Upper lobe of left lung (tissue), 6 donors: ENCODE data around the gene DVL3. TPM values are rescaled to one million over a fixed set of nuclear protein-coding genes. Genes with fewer than 3 reads are reported as not detected.

Experiments
- ATAC-seq, 2 donors: fragments of 200-7000 bp; cut with Tn5 transposase; one replicate each; pipeline ENCODE4 v1.9.1; 2022; ENCODE audit warnings: mild to moderate bottlenecking in 2 of 2, moderate library complexity in 2 of 2; ENCODE audit not compliant: low FRiP score in 2 of 2
- DNase-seq, 2 donors: peaks; one replicate each; pipeline ENCODE4 v3.0.0-alpha.2; 2019 to 2020
- H3K27ac ChIP-seq, 4 donors: fragments of 200-600 bp; sonication (generic); one replicate each; pipeline ENCODE4 v1.5.1; 2016 to 2019
- H3K27me3 ChIP-seq, 4 donors: fragments of 200-600 bp; sonication (generic); one replicate each; pipeline ENCODE4 v1.5.1; 2017 to 2019
- H3K36me3 ChIP-seq, 4 donors: fragments of 200-600 bp; sonication (generic); one replicate each; pipeline ENCODE4 v1.5.1; 2016 to 2019
- H3K4me1 ChIP-seq, 4 donors: fragments of 200-600 bp; sonication (generic); one replicate each; pipeline ENCODE4 v1.5.1; 2018 to 2019
- H3K4me3 ChIP-seq, 4 donors: fragments of 200-600 bp; sonication (generic); one replicate each; pipeline ENCODE4 v1.5.1; 2017 to 2019; ENCODE audit warnings: mild to moderate bottlenecking in 2 of 4, moderate library complexity in 1 of 4
- H3K9me3 ChIP-seq, 4 donors: fragments of 200-600 bp; sonication (generic); one replicate each; pipeline ENCODE4 v1.5.1; 2018 to 2019
- CTCF ChIP-seq, 6 experiments: fragments of 450-650 bp in 4 of 6; fragments of 200-600 bp in 2 of 6; sonication (generic) in 2 of 6; IDR thresholded peaks; one replicate each; pipeline ENCODE4 v1.5.1; 2016 to 2019; ENCODE audit warnings: antibody characterized with exemption in 6 of 6
- EP300 ChIP-seq, 4 donors: sonication (generic); formaldehyde crosslinking; IDR thresholded peaks; one replicate each; pipeline ENCODE4 v1.5.1; 2017; ENCODE audit warnings: antibody characterized with exemption in 4 of 4, control low read depth in 2 of 4
- POLR2A ChIP-seq, 4 donors: fragments of 450-650 bp; IDR thresholded peaks; one replicate each; pipeline ENCODE4 v1.5.1; 2016 to 2017; ENCODE audit warnings: antibody characterized with exemption in 4 of 4, mild to moderate bottlenecking in 2 of 4
- POLR2AphosphoS5 ChIP-seq, 2 donors: sonication (generic); formaldehyde crosslinking; IDR thresholded peaks; one replicate each; pipeline ENCODE4 v1.5.1; 2017; ENCODE audit warnings: antibody characterized with exemption in 2 of 2
- whole genome bisulfite sequencing, 2 donors: methylation state at CpG; one replicate each; pipeline ENCODE4 v1.1.5; 2017 to 2018; 5-methylcytosine and 5-hydroxymethylcytosine counted together
- total RNA-seq, 6 donors: library from RNA; depleted of rRNA in 4 of 6; stranded (reverse); fragments of >200 nt in 4 of 6; gene quantifications; one replicate each; pipeline versions ENCODE4 v1.1.0 to v1.2.1, GENCODE V29; 2016 to 2021
- donor health status: DM: no; HTN: no; CAD: no; lungs with moderate emphysema.
- donor health status: DM: no; HTN: yes; CAD: no; lungs with severe emphysema.

Gene DVL3
- total RNA-seq, 6 donors from 2014 or later: 36.5 to 106 (median 62.8) TPM

- ATAC-seq (no peak), DNase-seq (no peak)
- Histone ChIP-seq H3K4me1 (no peaks in the 10 kb centered on the region), H3K9me3 (no peaks in the 10 kb centered on the region), H3K36me3 (peaks cover 9 to 32% (median 25%) of the 10 kb centered on the region in 4 donors), H3K27me3 (no peaks in the 10 kb centered on the region), H3K27ac (no peak overlapping the region), H3K4me3 (no peak overlapping the region)
- WGBS, 2 donors: 73 to 90% methylated on average over 4 to 9 of the region's 9 CpGs
- TF ChIP-seq POLR2A (IDR thresholded peaks at IDR 0.05): no peak
- no peak for TF ChIP-seq EP300 (IDR thresholded peaks at IDR 0.05)
- TF ChIP-seq CTCF (IDR thresholded peaks at IDR 0.05): no peak
- no peak for TF ChIP-seq POLR2AphosphoS5 (IDR thresholded peaks at IDR 0.05)
Measured at GRCh38 chr3:184198509-184198908, 43.3 kb downstream of the DVL3 start.

- no peaks in the 10 kb centered on the region for H3K4me1 ChIP-seq
- TF ChIP-seq EP300 (IDR thresholded peaks at IDR 0.05): no peak
- TF ChIP-seq POLR2AphosphoS5 (IDR thresholded peaks at IDR 0.05): no peak
- TF ChIP-seq CTCF (IDR thresholded peaks at IDR 0.05): no peak
- TF ChIP-seq POLR2A (IDR thresholded peaks at IDR 0.05): no peak
- no peak for DNase-seq
Measured at GRCh38 chr3:184200825-184201224, 45.6 kb downstream of the DVL3 start.

GRCh38 chr3:184203526-184203925 lies 48.3 kb downstream of the DVL3 start:
- no peak for TF ChIP-seq CTCF (IDR thresholded peaks at IDR 0.05)
- TF ChIP-seq POLR2A (IDR thresholded peaks at IDR 0.05): no peak
- no peak for TF ChIP-seq POLR2AphosphoS5 (IDR thresholded peaks at IDR 0.05)
- TF ChIP-seq EP300 (IDR thresholded peaks at IDR 0.05): no peak
- Histone ChIP-seq H3K27ac (no peak overlapping the region), H3K9me3 (no peaks in the 10 kb centered on the region), H3K36me3 (no peaks in the 10 kb centered on the region), H3K4me1 (no peaks in the 10 kb centered on the region), H3K27me3 (no peaks in the 10 kb centered on the region), H3K4me3 (no peak overlapping the region)
- DNase-seq: no peak
- WGBS, 2 donors: 76 to 84% methylated on average over 8 of the region's 8 CpGs
- ATAC-seq: no peak

More at GRCh38 chr3:184200825-184201224, 45.6 kb downstream of the DVL3 start:
- no peak for ATAC-seq
- Histone ChIP-seq H3K4me3 (no peak overlapping the region), H3K9me3 (no peaks in the 10 kb centered on the region), H3K27me3 (no peaks in the 10 kb centered on the region), H3K36me3 (peaks cover 0 to 10% (median 4%) of the 10 kb centered on the region in 4 donors), H3K27ac (no peak overlapping the region)

- 54 to 66% methylated on average over 11 of the region's 11 CpGs for WGBS, 2 donors
- Histone ChIP-seq H3K27ac (no peak overlapping the region), H3K9me3 (no peaks in the 10 kb centered on the region), H3K4me3 (no peak overlapping the region), H3K36me3 (no peaks in the 10 kb centered on the region), H3K4me1 (no peaks in the 10 kb centered on the region), H3K27me3 (no peaks in the 10 kb centered on the region)
- TF ChIP-seq CTCF (IDR thresholded peaks at IDR 0.05) (no peak), POLR2A (IDR thresholded peaks at IDR 0.05) (no peak), EP300 (IDR thresholded peaks at IDR 0.05) (no peak), POLR2AphosphoS5 (IDR thresholded peaks at IDR 0.05) (no peak)
- no peak for DNase-seq
- ATAC-seq: no peak
Measured at GRCh38 chr3:184209146-184209923, 54.2 kb downstream of the DVL3 start.

GRCh38 chr3:184211297-184211696 lies 56.1 kb downstream of the DVL3 start:
- no peak overlapping the region for H3K27ac ChIP-seq
- DNase-seq (no peak), ATAC-seq (no peak)
- TF ChIP-seq POLR2AphosphoS5 (IDR thresholded peaks at IDR 0.05): no peak
- no peak for TF ChIP-seq POLR2A (IDR thresholded peaks at IDR 0.05)
- TF ChIP-seq EP300 (IDR thresholded peaks at IDR 0.05): no peak
- TF ChIP-seq CTCF (IDR thresholded peaks at IDR 0.05): no peak
- H3K4me3 ChIP-seq: no peak overlapping the region
- H3K36me3 ChIP-seq: no peaks in the 10 kb centered on the region
- no peaks in the 10 kb centered on the region for H3K27me3 ChIP-seq
- no peaks in the 10 kb centered on the region for H3K9me3 ChIP-seq
- WGBS, 2 donors: 84 to 91% methylated on average over 5 of the region's 5 CpGs
- no peaks in the 10 kb centered on the region for H3K4me1 ChIP-seq
